Skeletal muscle cell (primary cell): ENCODE data around the gene OSTC.

Experiments
- DNase-seq: peaks from one replicate; pipeline ENCODE4 v3.0.0-alpha.2; 2010; ENCODE audit warnings: low read depth
- H3K4me3 ChIP-seq: 2 replicates; pipeline ENCODE4 v1.5.1; 2011; ENCODE audit warnings: low read depth, mild to moderate bottlenecking, control low read depth, low read length, moderate library complexity

Gene OSTC

GRCh38 chr4:108650212-108651013 is at the start of gene OSTC:
TSS of gene OSTC (plus strand) at chr4:108650599. CDS start at chr4:108650656, 57 bp downstream.
- DNase-seq = peak; percentile 93
- H3K4me3 ChIP-seq = peak within 1 kb of the TSS; percentile 86

GRCh38 chr4:108601106-108601505 is 49.3 kb upstream of the OSTC start:
- H3K4me3 ChIP-seq = no peak overlapping the region
- no peak for DNase-seq

DNA sequence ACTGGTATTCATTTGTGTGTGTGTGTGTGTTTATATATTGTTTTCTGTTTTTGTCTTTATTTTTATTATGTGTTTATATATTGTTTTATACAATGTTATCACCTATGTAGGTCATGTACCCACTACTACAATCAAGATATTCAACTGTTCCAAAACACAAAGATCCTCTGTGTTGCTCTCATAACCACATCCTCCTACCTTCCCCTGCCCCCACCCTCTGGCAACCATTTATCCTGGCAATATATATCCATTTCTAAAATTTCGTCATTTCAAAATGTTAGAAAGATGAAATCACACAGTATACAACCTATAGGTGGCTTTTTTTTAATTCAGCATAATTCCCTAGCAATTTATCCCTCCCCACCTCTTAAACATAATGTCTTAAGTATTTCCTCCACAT is 48.9 kb upstream of the OSTC start:
- H3K4me3 ChIP-seq = no peak overlapping the region
- DNase-seq = no peak

- no peak for DNase-seq
- no peak overlapping the region for H3K4me3 ChIP-seq
Measured at GRCh38 chr4:108602163-108602562, 48.2 kb upstream of the OSTC start.

- no peak overlapping the region for H3K4me3 ChIP-seq
- DNase-seq = no peak
Measured at GRCh38 chr4:108607079-108607815, 43.2 kb upstream of the OSTC start.

DNA sequence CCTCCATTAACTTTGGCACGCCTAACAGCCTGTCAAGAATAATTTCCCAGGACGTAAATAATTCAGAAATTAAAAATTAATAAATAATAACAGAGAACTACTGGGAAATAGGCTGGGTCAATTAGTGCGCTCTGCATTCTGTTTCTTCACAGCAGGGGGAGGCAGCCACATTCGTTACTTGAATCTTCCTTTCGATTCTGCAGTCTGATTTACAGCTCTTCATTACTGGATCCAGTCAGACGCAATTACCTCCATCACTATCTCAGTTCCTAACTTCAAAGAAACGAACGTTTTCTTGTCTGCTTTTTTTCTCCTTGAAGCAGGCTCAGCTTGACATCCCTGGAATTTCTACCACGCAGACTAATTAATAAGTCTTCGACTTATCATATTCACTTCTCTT is 39.0 kb upstream of the OSTC start:
- H3K4me3 ChIP-seq = peak overlapping the region; percentile 46
- no peak for DNase-seq

DNA sequence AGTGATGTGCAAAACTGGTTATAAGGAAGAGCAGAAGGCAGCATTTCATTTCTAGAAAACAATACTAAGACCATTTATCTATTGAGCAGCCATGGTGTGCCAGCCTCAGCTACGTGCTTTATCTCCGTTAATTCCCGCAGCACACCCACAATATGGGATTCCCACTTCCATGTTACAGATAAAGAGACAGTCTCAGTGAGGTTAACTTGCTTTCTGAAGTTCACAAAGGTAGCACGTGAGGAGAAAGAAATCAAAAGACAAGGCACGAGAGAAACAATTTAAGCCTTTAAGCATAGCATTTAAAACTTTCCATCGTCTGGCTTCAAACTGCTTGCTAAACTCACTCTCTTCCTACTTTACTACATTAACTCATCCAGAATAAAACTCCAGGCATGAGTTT is 38.0 kb upstream of the OSTC start:
- no peak for DNase-seq

DNA sequence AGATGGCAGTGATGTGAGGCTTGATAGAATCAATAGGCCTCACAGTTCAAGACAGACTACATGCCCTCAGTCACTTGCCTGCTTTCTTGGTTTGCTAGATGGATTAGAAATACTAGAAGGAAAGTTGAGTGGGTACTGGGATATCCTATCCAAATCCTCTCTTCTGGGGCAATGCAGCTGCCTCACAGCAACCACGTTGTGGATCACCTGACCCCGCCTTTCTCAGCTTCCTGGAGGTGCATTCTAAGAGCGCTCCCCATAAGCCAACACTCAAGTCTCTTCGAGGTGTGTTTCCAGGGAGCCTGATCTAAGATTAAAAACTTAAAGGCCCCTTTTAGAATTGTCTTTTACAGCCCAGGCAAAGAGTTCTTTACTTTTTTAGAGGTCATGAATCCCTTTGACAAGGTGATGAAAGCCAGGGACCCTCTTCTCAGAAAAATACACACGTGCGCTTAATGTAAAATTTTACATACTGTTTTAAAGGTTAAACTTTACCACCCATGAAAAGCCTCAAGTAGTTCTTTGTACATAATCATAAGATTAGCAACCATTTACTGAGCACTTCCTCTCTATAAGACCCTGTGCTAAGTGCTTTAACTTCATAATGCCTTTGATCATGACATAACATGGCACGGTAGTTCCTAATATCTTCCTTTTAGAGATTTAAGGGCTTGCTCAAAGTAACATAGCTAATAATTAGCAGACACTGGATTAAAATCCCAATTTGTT is 30.9 kb upstream of the OSTC start:
- H3K4me3 ChIP-seq = peak overlapping the region; percentile 99
- DNase-seq = no peak

More for the DNA sequence above, 38.0 kb upstream of the OSTC start:
- no peak overlapping the region for H3K4me3 ChIP-seq

DNA sequence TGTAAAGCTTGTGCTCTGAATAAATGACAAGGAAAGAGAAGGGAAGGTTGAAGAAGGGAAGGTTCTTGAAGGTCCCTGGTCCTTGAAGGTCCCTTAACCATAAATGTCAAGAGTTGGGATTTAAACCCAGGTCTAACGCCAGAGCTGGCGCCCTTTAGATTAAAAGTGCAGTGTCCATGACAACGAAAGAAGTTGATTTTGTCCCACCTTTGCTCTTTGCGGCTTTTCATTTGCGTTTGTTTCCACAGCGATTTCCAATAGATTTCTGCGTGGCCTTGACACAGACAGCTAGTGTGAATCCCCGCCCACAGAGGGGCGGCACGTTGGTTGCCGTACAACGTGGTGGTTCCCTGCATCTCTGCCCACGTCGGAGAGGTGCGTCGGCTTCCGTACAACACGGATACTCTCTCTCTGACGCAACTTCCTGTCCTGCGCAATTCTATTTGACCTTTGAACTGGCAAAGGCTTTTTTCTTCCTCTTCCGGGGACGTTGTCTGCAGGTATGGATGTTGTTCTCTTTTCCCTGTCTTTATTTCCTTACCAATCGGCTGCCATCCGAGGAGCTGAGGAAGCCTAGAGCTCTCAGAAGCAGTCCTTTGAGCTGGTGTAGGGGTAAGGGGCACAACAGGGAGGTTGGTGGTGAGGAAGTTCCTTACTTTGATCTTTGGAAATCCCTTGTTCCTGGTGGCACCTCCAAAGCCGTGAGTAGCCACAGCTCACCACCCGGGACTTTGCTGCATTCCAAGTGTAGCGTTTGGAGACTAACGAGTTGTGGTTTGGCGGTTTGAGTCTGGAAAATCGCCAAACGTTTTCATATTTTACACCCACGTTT is 30.1 kb upstream of the OSTC start, which contains the start of gene RPL34:
TSS of gene RPL34 (plus strand) at position 476 of the 832 bp plus-strand sequence. CDS start 1,384 bp downstream, outside the sequence.
- peak; percentile 98 for DNase-seq
- H3K4me3 ChIP-seq = peak within 1 kb of the TSS; percentile 99

DNA sequence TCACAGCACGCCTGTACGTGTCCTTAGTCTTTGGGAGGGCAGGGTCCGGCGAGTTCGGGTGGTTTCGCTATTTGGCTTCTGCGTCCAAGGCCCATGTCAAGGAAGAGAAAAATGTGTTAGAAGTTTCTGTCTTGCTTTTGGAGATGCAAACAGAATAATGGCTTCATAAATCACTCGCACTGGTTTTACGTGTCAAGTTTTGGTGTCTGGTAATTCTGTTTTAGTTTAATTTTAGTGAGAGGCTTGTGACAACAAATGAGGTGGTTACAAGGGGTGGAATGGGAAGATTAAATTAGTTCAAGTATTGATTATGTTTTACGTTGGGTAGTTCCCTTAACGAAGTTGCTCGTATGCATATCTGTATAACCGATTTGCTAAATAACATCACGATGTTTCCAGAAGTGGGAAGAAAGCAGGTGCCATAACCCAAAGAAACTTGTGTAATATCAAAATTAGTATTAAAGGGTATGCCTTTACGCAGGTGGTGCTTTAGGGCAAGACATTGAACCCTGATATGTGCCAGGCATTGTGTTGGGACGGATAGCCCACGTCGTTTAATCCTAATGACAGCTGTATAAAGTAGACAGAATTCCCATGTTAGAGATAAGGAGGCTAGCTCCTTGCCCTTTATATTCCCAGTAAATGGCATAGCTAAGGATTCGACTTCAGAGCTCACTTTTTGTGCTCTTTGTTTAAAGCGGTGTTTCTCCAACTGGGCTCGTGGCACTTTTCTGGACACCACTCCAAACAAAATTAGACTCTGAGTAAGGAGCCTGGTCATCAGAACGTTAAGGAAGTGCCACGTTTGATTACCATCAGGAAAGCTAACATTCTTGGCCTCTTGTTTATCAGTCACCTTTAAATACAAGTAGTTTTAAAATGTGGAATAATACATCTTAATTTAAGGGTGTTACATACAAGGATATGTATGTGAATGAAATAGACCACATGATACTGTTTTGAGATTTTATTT is 29.2 kb upstream of the OSTC start:
- H3K4me3 ChIP-seq = peak overlapping the region; percentile 99
- DNase-seq = no peak

DNA sequence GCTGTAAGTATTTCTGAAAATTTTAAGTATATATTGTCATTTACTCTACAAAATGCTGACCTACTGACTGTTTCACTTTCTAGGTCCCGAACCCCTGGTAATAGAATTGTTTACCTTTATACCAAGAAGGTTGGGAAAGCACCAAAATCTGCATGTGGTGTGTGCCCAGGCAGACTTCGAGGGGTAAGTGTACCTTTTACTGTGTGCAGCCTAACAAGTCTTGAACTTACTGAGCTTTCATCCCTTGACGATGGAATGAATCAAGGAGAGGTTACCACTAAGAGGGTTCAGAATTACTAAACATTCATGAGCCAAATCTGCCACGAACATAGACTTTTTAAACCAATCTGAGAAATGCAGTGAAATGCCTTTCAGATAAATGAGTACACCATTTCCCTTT is 28.4 kb upstream of the OSTC start:
- DNase-seq = no peak
- peak overlapping the region; percentile 99 for H3K4me3 ChIP-seq

- no peak for DNase-seq
- no peak overlapping the region for H3K4me3 ChIP-seq
Measured at GRCh38 chr4:108622828-108623227, 27.6 kb upstream of the OSTC start.

DNA sequence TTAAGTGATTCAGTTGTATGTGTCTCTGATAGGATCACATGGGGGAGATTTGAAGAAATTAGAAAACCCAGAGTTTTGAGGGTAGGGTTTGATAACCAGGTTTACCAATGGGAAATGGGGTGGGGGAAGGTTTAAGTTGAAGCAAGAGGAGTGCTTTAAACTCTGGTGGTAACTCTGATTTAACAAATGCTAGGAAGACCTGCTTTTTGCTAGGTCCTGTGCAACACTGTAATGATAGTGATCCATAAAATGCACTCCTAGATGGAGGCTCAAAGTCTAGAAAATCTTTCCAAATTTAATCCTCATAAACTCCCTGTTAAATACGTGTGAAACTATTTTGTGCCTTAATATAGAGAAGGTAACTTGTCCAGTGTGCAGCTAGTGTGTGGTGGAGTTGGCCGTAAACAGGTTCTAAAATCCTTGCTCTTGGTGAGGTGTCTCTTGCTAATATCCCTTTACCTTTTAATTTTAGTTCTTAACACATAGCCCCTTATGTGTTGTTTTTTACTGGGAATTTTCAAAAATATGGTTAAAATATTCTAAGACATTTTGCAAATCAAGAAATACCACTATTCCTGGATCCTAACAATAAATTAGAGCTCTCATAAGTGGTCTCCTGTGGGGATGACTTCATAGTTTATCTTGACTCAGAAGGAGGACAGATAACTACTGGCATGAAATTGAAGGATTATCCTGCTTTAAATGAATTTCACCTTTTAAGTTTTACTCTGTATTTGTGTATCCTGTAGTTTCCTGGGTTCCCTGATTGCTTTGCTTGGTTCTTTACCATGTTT is 25.9 kb upstream of the OSTC start:
- no peak for DNase-seq
- H3K4me3 ChIP-seq = no peak overlapping the region

DNA sequence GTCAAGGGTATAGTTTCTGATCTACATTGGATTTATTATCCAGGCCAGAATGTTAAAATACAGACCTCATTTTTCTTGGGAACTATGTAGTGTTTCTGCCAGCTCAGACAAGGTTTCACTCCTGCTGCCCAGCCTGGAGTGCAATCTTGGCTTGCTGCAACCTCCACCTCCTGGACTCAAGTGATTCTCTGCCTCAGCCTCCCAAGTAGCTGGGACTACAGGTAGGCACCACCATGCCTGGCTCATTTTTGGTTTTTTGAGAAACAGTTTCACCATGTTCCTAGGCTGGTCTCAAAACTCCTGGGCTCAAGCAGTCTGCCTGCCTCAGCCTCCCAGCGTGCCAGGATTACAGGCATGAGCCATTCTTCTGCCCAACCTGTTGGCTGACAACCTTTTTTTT is 24.3 kb upstream of the OSTC start:
- H3K4me3 ChIP-seq = no peak overlapping the region
- no peak for DNase-seq

DNA sequence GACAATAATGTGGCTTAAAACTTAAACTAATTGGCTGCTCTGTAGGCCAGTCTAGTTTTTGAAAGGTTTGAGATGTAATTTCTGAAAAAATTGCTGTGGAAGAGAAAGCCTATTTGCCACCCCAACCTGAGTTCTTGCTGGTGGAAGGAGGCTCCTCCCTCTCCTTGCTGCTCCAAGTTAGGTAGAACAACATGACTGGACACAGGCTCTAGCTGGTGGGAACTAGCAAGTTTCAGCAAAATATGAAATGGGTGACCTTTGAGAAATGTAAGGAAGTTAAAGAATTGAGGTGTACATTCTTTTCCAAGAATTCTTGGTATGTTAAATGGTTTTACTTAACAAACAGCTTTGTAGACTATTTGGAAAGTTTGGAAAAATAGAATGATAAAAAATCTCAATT is 22.0 kb upstream of the OSTC start:
- no peak overlapping the region for H3K4me3 ChIP-seq
- no peak for DNase-seq

DNA sequence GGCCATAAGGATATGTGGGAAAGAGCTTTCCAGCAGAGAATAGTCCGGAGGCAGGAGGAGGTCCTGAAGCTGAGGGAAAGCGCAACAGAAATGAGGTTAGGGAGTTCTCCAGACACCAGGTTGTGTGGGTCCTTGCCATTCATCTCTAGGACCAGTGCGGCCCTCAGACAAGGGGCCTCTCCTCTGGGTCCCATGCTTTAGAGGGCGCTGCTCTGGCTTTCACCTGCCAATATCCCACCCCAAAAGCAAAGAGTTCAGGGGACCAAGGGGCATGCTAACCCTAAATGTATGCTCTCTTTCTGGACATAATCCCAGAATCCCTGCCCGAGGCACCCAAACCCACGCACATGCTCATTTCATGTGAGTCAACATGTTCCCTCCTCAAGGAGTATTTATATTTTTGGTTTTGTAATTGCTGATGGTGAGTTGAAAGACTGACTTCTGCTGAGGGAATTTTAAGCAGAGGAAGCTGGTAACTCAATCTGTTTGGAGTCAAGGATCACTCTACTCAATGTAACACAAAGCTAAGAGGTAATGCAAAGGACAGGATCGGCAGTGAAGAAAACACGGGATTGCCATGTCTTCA is 15.2 kb upstream of the OSTC start:
- DNase-seq = no peak
- H3K4me3 ChIP-seq = no peak overlapping the region

DNA sequence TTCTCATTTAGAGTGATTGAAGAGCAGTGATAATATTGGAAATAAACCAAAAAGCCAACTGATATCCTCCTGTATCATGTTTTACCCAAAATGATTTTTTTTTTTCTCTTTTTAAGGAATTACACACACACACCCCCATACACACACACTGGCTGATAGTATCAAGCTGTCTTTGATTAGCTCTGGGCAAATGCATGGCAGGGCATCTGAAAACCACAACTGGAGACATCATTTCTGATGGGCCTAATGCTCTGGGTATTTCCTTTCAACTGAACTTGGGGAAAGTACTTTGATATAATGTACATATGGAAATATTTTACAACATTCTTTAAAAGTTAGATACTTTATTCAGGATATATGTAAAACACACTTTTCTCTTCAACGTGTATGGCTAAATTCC is 14.2 kb upstream of the OSTC start:
- no peak overlapping the region for H3K4me3 ChIP-seq
- no peak for DNase-seq
